Chondrocyte (in vitro differentiated cells): ENCODE measurements around the gene COIL. TPM values are rescaled to one million over a fixed set of nuclear protein-coding genes. Genes with fewer than 3 reads are reported as not detected.

Source experiments
- DNase-seq: peaks from one replicate; pipeline ENCODE4 v3.0.0; 2021; ENCODE audit warnings: mixed read lengths, low spot score
- H3K27ac Mint-ChIP-seq: one replicate; pipeline ENCODE4 v1.8.0; 2021; ENCODE audit warnings: mild to moderate bottlenecking, moderate library complexity, mixed read lengths; ENCODE audit not compliant: unreplicated experiment
- H3K27me3 Mint-ChIP-seq: 2 replicates; pipeline ENCODE4 v1.8.0; 2021; ENCODE audit warnings: low read depth, mixed read lengths
- H3K36me3 Mint-ChIP-seq: 2 replicates; pipeline ENCODE4 v1.8.0; 2021; ENCODE audit warnings: low read depth, mixed read lengths
- H3K4me1 Mint-ChIP-seq: 2 replicates; pipeline ENCODE4 v1.8.0; 2021; ENCODE audit warnings: low read depth, mild to moderate bottlenecking, mixed read lengths
- H3K4me3 Mint-ChIP-seq: one replicate; pipeline ENCODE4 v1.8.0; 2021; ENCODE audit warnings: mild to moderate bottlenecking, moderate library complexity, mixed read lengths; ENCODE audit not compliant: unreplicated experiment
- H3K9me3 Mint-ChIP-seq: 2 replicates; pipeline ENCODE4 v1.8.0; 2021; ENCODE audit warnings: low read depth, mixed read lengths
- total RNA-seq: library from RNA; stranded (reverse); gene quantifications from 3 replicates; pipeline ENCODE4 v1.2.1, GENCODE V29; 2021
- TF ChIP-seq, protein P1 (sequence below): fragments of 200-600 bp; sonication (generic); IDR thresholded peaks from 2 replicates; pipeline ENCODE4 v1.5.0; 2021; ENCODE audit warnings: antibody characterized with exemption, mild to moderate bottlenecking, moderate library complexity

COIL gene
- total RNA-seq, 1 donor from 2014 or later, result 12.2 TPM

DNA sequence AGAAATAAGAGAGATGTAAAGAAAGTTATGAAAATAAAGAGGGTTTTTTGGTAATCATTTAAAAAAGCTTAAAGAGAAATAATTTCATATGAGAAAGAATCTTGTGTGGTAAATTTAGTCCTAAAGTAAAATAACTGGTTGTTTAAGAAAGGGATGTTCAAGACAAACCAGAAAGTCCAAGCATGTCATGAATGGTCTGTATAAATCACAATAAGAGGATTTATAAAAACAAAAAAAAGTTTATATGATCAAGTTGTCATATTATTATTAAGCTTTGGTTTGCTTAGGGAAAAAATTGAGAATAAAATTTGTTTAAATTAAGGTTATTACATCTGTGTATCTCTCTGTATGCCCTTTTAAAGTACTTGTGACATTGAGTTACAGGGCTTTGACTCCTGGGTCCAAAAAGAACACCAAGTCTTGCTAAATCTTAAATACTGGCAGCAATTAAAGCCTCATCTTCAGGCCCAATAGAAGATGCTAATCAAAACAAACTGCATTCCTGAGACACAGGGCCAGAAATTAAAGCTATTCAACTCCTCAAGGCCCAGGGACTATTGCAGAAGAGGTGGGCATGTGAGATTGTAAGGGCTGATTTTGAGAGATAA, 31.4 kb downstream of the COIL start:
- Mint-ChIP-seq H3K36me3 (peaks cover 1% of the 10 kb centered on the region), H3K27me3 (no peaks in the 10 kb centered on the region), H3K9me3 (peaks cover 15% of the 10 kb centered on the region), H3K27ac (no peak overlapping the region), H3K4me3 (no peak overlapping the region), H3K4me1 (no peaks in the 10 kb centered on the region)
- TF ChIP-seq, protein P1, sequence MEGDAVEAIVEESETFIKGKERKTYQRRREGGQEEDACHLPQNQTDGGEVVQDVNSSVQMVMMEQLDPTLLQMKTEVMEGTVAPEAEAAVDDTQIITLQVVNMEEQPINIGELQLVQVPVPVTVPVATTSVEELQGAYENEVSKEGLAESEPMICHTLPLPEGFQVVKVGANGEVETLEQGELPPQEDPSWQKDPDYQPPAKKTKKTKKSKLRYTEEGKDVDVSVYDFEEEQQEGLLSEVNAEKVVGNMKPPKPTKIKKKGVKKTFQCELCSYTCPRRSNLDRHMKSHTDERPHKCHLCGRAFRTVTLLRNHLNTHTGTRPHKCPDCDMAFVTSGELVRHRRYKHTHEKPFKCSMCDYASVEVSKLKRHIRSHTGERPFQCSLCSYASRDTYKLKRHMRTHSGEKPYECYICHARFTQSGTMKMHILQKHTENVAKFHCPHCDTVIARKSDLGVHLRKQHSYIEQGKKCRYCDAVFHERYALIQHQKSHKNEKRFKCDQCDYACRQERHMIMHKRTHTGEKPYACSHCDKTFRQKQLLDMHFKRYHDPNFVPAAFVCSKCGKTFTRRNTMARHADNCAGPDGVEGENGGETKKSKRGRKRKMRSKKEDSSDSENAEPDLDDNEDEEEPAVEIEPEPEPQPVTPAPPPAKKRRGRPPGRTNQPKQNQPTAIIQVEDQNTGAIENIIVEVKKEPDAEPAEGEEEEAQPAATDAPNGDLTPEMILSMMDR, result no peak
- DNase-seq, result no peak

DNA sequence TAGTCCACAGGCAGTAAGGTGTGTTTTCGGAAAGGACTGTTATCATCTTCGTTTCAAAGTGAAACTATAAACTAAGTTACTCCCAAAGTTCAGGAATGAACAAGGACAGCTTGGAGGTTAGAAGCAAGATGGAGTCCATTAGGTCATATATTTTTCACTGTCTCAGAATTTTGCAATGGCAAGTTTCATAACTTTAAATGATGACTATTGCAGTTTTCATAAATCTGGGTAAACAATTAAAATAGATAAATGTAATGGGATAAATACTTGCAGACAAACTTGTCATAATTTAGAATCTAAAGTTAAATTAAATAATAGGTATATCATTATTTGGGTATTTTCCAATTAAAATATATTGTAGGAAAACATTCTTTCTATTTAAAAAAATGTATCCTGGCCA, 32.3 kb downstream of the COIL start:
- Mint-ChIP-seq H3K4me3 (no peak overlapping the region), H3K27ac (no peak overlapping the region), H3K4me1 (no peaks in the 10 kb centered on the region), H3K36me3 (no peaks in the 10 kb centered on the region), H3K27me3 (no peaks in the 10 kb centered on the region), H3K9me3 (peaks cover 15% of the 10 kb centered on the region)
- TF ChIP-seq, protein P1, result no peak
- DNase-seq, result no peak

- Mint-ChIP-seq H3K36me3 (no peaks in the 10 kb centered on the region), H3K9me3 (peaks cover 15% of the 10 kb centered on the region), H3K4me1 (no peaks in the 10 kb centered on the region), H3K4me3 (no peak overlapping the region), H3K27ac (no peak overlapping the region), H3K27me3 (no peaks in the 10 kb centered on the region)
- DNase-seq, result no peak
- TF ChIP-seq, protein P1, result no peak
These were observed 34.1 kb downstream of the COIL start for GRCh38 chr17:56926704-56927103.

DNA sequence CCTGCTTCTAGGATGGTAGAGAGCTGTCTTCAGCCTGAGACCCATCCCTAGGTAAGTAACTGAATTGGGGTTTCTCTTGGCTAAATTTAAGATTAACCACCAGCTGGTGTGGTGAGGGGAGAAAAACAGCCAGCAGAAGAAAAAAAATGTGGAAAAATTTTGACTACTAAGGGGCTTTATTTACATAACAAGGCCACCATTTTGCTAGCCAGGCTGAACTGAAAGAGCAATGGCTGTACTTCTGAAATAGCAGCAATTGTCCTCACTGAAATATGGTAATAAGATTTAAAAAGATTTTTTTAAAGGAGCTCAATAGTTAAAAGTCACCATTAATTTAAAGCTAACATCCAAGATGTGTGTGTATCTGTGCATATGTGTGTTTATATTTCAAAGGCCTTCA, 34.6 kb downstream of the COIL start:
- Mint-ChIP-seq H3K4me1 (no peaks in the 10 kb centered on the region), H3K36me3 (no peaks in the 10 kb centered on the region), H3K27me3 (no peaks in the 10 kb centered on the region), H3K9me3 (peaks cover 15% of the 10 kb centered on the region), H3K27ac (no peak overlapping the region), H3K4me3 (no peak overlapping the region)
- DNase-seq, result no peak
- TF ChIP-seq, protein P1, result no peak

GRCh38 chr17:56925088-56925487, 35.8 kb downstream of the COIL start:
- H3K36me3 Mint-ChIP-seq, result no peaks in the 10 kb centered on the region
- TF ChIP-seq, protein P1, result no peak
- no peak for DNase-seq
- no peaks in the 10 kb centered on the region for H3K27me3 Mint-ChIP-seq
- peaks cover 7% of the 10 kb centered on the region for H3K9me3 Mint-ChIP-seq
- no peak overlapping the region for H3K4me3 Mint-ChIP-seq
- no peaks in the 10 kb centered on the region for H3K4me1 Mint-ChIP-seq
- no peak overlapping the region for H3K27ac Mint-ChIP-seq
